Measurements from ENCODE around the gene TCEAL4.
"Not testable (repeated sequence)": the region's sequence is repeated elsewhere in the genome, so short reads cannot be mapped to it uniquely, and the experiment has no call there.

Gene TCEAL4

DNA sequence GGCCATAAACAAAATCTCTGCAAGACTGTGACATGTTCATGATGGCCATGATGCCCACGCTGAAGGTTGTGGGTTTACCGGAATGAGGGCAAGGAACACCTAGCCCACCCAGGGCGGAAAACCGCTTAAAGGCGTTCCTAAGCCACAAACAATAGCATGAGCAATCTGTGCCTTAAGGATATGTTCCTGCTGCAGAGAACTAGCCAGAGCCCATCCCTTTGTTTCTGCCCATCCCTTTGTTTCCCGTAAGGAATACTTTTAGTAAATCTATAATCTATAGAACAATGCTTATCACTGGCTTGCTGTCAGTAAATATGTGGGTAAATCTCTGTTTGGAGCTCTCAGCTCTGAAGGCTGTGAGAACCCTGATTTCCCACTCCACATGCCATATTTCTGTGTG is 9.9 kb downstream of the TCEAL4 start:
- H3K27ac ChIP-seq (ENCODE audit: low read length); H3K4me3 ChIP-seq (ENCODE audit: low read depth in 1 of 2, low read length in 2 of 2); H3K36me3 ChIP-seq (ENCODE audit: control insufficient read depth in 1 of 2, insufficient read depth in 2 of 2, low read length in 2 of 2); H3K9me3 ChIP-seq (ENCODE audit: control insufficient read depth in 1 of 2, low read length in 2 of 2); H3K27me3 ChIP-seq (ENCODE audit: low read depth, low read length); H3K4me1 ChIP-seq (ENCODE audit: control insufficient read depth in 1 of 2, insufficient read depth in 2 of 2, low read length in 2 of 2): not testable (repeated sequence)

DNA sequence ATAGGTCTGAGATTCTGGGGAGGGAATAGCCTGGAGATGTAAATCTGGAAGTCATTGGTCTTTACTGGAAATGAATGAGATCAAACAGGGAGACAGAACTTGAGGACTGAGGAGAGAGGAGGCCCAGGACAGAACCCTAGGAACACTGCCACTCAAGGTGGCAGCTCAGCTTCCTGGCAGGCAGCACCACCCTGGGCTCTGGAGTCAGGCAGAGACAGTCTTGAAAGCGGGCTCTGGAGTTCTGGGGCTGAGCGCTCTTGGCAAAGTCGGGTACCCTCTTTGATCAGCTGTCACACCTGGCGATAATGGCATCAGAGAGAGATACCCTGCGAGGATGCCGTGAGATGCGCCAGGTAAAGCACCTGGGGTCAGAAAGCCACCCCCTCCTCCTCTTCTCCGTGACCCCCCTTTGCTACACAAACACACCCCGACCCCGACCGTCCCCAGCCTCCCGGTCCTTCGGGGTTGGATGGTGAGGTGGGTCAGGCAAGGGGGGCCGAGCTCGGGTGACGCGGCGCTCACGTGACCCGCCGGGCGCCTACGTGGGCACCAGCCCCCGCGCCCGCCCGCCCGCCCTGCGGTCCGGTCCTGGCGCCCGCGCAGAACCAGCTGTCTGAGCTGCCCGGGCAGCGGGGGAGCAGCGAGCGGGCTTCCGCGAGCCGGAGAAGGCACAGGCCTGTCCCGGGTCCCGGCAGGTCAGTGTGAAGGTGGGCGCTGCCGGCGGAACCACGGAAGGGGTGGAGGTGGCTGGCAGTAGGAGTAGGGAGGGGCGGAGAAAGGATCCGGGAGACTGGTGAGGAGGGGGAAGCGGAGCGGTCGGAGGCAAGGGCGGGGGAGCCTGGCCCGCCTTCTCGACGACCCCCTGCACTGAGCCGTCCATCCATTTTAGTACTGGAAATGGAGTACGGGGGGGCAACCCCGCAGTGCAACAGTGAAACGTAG is 22.3 kb downstream of the TCEAL4 start, which contains the start of gene TCEAL3:
Gene TCEAL3, plus strand, starts transcription at position 600 of the 942 bp plus-strand sequence. CDS start 1,102 bp downstream, outside the sequence.
- Histone ChIP-seq H3K4me1 (ENCODE audit: control insufficient read depth in 1 of 2, insufficient read depth in 2 of 2, low read length in 2 of 2) (peaks cover 0 to 5% of the 10 kb centered on the region in 2 donors), H3K27me3 (ENCODE audit: low read depth, low read length) (no peaks in the 10 kb centered on the region), H3K4me3 (ENCODE audit: low read depth in 1 of 2, low read length in 2 of 2) (peak within 1 kb of the TSS; percentile 57 to 69), H3K27ac (ENCODE audit: low read length) (peak within 1 kb of the TSS; percentile 45), H3K9me3 (ENCODE audit: control insufficient read depth in 1 of 2, low read length in 2 of 2) (no peaks in the 10 kb centered on the region), H3K36me3 (ENCODE audit: control insufficient read depth in 1 of 2, insufficient read depth in 2 of 2, low read length in 2 of 2) (peaks cover 0 to 6% of the 10 kb centered on the region in 2 donors)

DNA sequence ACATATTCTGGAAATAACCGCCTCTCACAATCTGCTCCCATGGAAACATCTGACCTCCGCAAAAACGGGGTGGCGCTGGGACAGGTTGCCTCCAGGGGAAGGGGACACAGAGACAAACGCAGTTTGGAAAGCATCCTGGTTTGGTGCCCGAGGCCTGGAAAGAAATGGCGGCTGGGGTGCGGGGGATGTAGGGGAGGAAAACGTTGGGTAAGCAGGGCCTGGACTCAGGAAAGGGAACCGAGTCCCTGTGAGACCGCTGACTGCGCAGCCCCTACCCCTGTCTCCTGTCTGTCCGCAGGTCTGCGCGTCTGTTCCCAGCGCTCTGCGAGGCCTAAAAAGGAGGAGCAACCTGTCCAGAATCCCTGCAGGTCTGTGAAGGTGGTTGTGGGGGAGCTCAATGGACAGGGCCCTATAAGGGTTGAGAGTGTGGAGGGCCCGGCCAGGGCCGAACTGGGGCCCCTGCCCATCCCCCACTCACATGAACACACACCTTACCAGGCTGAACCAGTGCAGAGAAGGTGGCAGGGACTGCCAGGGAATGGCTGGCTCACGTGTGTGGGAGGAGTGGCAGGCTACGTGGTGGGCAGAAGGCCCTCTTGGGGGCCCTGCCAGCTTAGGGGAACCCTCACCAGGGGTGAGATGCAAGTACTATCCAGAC is 23.1 kb downstream of the TCEAL4 start:
- peak overlapping the region; percentile 45 for H3K27ac ChIP-seq (ENCODE audit: low read length)
- H3K36me3 ChIP-seq (ENCODE audit: control insufficient read depth in 1 of 2, insufficient read depth in 2 of 2, low read length in 2 of 2): no peaks in the 10 kb centered on the region

DNA sequence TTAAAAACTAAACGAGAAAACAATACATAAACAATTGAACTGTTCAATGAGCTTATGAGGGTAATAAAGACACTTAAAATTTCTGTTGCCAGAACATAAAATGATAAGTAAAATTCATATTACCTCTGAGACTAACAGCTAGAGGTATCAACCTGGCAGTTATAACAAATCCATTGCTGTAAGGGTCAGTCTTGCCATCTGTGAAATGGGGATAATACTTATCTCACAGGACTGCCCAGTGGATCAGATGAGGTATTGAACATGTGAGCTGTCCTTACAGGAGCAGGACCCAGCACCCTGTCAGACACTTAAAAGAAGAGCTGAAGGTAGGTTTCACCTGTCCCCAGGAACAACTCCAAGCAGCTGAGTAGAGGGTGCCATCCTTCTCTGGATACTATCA is 25.0 kb downstream of the TCEAL4 start:
- H3K36me3 ChIP-seq (ENCODE audit: control insufficient read depth in 1 of 2, insufficient read depth in 2 of 2, low read length in 2 of 2): no peaks in the 10 kb centered on the region
- H3K27me3 ChIP-seq (ENCODE audit: low read depth, low read length): no peaks in the 10 kb centered on the region

More for the DNA sequence above, 23.1 kb downstream of the TCEAL4 start:
- H3K27me3 ChIP-seq (ENCODE audit: low read depth, low read length): no peaks in the 10 kb centered on the region
- H3K4me3 ChIP-seq (ENCODE audit: low read depth in 1 of 2, low read length in 2 of 2): peak overlapping the region; percentile 56 to 69
- H3K9me3 ChIP-seq (ENCODE audit: control insufficient read depth in 1 of 2, low read length in 2 of 2): no peaks in the 10 kb centered on the region
- peaks cover 0 to 5% of the 10 kb centered on the region in 2 donors for H3K4me1 ChIP-seq (ENCODE audit: control insufficient read depth in 1 of 2, insufficient read depth in 2 of 2, low read length in 2 of 2)

DNA sequence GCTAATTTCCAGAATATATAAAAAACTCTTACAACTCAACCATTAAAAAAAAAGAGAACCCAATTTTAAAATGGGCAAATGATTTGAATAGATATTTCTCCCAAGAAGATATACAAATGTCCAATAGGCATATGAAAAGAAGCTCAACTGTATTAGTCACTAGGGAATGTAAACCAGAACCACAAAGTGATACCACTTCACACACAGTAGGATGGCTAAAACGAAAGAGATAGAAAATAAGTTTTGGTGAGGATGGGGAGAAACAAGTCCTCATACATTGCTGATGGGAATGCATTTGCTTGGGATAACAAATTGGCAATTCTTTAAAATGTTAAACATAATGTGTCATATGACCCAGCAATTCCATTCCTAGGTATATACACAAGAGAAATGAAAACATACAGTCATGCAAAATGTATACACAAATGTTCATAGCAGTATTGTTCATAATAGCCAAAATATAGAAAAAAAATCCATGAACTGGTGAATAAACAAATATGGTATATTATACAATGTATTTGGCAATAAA is 28.1 kb downstream of the TCEAL4 start:
- Histone ChIP-seq H3K36me3 (ENCODE audit: control insufficient read depth in 1 of 2, insufficient read depth in 2 of 2, low read length in 2 of 2) (no peaks in the 10 kb centered on the region), H3K4me1 (ENCODE audit: control insufficient read depth in 1 of 2, insufficient read depth in 2 of 2, low read length in 2 of 2) (peaks cover 0 to 5% of the 10 kb centered on the region in 2 donors), H3K27me3 (ENCODE audit: low read depth, low read length) (no peaks in the 10 kb centered on the region), H3K27ac (ENCODE audit: low read length) (no peak overlapping the region), H3K9me3 (ENCODE audit: control insufficient read depth in 1 of 2, low read length in 2 of 2) (no peaks in the 10 kb centered on the region), H3K4me3 (ENCODE audit: low read depth in 1 of 2, low read length in 2 of 2) (no peak overlapping the region)

More for the DNA sequence above, 25.0 kb downstream of the TCEAL4 start:
- Histone ChIP-seq H3K9me3 (ENCODE audit: control insufficient read depth in 1 of 2, low read length in 2 of 2) (no peaks in the 10 kb centered on the region), H3K4me3 (ENCODE audit: low read depth in 1 of 2, low read length in 2 of 2) (no peak overlapping the region), H3K27ac (ENCODE audit: low read length) (no peak overlapping the region), H3K4me1 (ENCODE audit: control insufficient read depth in 1 of 2, insufficient read depth in 2 of 2, low read length in 2 of 2) (peaks cover 0 to 5% of the 10 kb centered on the region in 2 donors)

DNA sequence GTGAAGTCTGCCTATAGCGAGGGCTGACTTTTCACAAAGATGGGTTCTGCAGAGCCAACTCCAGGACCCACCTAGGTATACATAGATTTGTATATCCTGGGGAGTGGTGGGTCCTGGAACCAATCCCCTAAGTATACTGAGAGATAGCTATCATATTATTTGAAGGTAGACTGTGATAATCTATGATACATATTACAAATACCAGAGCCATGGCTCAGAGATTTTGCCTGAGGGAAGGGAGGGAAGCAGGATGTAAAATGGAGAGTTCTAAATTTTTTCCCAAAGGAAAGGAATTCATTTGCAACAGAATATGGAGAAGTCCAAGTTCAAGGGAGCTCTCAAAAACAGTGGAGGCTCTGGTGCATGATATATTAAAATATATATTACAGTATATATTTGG is 29.7 kb downstream of the TCEAL4 start:
- Histone ChIP-seq H3K27ac (ENCODE audit: low read length) (no peak overlapping the region), H3K27me3 (ENCODE audit: low read depth, low read length) (no peaks in the 10 kb centered on the region), H3K4me1 (ENCODE audit: control insufficient read depth in 1 of 2, insufficient read depth in 2 of 2, low read length in 2 of 2) (no peaks in the 10 kb centered on the region), H3K4me3 (ENCODE audit: low read depth in 1 of 2, low read length in 2 of 2) (no peak overlapping the region), H3K36me3 (ENCODE audit: control insufficient read depth in 1 of 2, insufficient read depth in 2 of 2, low read length in 2 of 2) (no peaks in the 10 kb centered on the region), H3K9me3 (ENCODE audit: control insufficient read depth in 1 of 2, low read length in 2 of 2) (no peaks in the 10 kb centered on the region)

DNA sequence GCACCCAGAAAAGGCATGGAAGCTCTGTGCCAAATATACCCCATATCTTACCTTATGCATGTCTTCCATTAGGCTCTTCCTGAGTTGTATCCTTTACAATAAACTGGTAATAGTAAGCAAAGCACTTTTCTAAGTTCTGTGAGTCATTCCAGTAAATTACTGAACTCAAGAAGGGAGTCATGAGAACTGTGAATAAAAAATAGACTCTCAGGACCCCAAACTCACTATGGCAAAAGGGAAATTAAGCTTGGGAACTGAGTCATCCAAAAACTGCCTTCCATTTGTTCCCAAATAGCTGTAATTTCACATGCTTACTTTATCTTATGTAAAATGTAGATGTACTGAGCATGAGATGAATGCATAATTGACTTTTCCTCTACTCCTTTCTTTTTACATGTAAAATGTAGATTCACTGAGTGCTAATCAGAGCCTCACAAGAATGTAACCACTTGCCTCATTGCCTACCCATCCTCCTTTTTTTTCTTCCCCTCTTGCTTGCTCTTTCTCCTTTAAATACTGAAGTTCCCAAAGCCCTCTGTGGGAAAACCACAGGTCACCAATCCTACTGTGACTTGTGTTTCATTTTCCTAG is 30.6 kb downstream of the TCEAL4 start:
- Histone ChIP-seq H3K4me3 (ENCODE audit: low read depth in 1 of 2, low read length in 2 of 2) (no peak overlapping the region), H3K36me3 (ENCODE audit: control insufficient read depth in 1 of 2, insufficient read depth in 2 of 2, low read length in 2 of 2) (no peaks in the 10 kb centered on the region), H3K9me3 (ENCODE audit: control insufficient read depth in 1 of 2, low read length in 2 of 2) (no peaks in the 10 kb centered on the region), H3K4me1 (ENCODE audit: control insufficient read depth in 1 of 2, insufficient read depth in 2 of 2, low read length in 2 of 2) (no peaks in the 10 kb centered on the region), H3K27me3 (ENCODE audit: low read depth, low read length) (no peaks in the 10 kb centered on the region), H3K27ac (ENCODE audit: low read length) (no peak overlapping the region)

DNA sequence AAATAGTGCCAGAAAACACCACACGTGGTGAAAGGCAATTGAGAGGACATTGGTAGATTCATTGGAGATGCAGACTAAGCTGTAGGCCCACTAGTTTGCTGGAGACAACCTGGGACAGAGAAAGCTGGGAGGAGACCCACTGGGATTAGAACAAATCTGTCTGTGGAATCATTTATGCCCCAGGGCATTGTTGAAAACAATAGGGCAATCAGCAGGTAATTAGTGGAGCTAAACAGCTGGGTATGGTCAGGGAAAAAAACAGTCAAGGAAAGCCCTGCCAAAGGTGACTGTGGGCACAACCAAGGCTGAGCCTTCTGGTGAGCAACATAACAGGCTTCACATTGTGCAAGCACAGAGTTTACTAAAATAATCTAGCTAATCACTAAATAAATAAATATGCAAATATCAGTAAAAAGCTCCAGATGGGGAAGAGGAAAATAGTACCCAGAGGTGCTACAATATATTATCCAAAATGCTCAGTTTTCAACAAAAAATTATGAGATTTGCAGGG is 31.4 kb downstream of the TCEAL4 start:
- Histone ChIP-seq H3K36me3 (ENCODE audit: control insufficient read depth in 1 of 2, insufficient read depth in 2 of 2, low read length in 2 of 2) (no peaks in the 10 kb centered on the region), H3K4me1 (ENCODE audit: control insufficient read depth in 1 of 2, insufficient read depth in 2 of 2, low read length in 2 of 2) (no peaks in the 10 kb centered on the region), H3K4me3 (ENCODE audit: low read depth in 1 of 2, low read length in 2 of 2) (no peak overlapping the region), H3K27me3 (ENCODE audit: low read depth, low read length) (no peaks in the 10 kb centered on the region), H3K9me3 (ENCODE audit: control insufficient read depth in 1 of 2, low read length in 2 of 2) (no peaks in the 10 kb centered on the region), H3K27ac (ENCODE audit: low read length) (no peak overlapping the region)

DNA sequence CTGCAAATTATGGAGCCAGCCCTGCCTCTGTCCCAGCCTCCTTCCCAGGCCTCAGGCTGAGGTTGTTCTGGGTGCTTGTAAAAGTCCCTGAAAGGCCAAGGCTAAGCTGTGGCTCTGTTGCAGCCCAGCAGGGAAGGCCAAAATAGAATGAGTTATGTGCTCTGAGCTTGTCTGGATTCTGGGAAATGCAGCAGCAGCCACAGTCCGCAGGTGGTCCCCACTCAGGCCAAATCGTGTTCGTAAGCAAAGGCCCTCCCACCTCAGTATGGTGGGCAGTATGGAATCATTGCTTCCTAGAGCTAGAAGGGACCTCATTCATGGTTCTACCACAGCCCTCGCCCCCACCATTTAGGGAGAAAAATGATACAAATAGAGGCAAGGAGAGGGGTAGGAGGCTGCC is 38.8 kb downstream of the TCEAL4 start:
- Histone ChIP-seq H3K36me3 (ENCODE audit: control insufficient read depth in 1 of 2, insufficient read depth in 2 of 2, low read length in 2 of 2) (no peaks in the 10 kb centered on the region), H3K9me3 (ENCODE audit: control insufficient read depth in 1 of 2, low read length in 2 of 2) (no peaks in the 10 kb centered on the region), H3K4me1 (ENCODE audit: control insufficient read depth in 1 of 2, insufficient read depth in 2 of 2, low read length in 2 of 2) (peaks cover 4 to 5% of the 10 kb centered on the region in 2 donors), H3K27ac (ENCODE audit: low read length) (peak overlapping the region; percentile 39), H3K27me3 (ENCODE audit: low read depth, low read length) (no peaks in the 10 kb centered on the region), H3K4me3 (ENCODE audit: low read depth in 1 of 2, low read length in 2 of 2) (no peak overlapping the region)

DNA sequence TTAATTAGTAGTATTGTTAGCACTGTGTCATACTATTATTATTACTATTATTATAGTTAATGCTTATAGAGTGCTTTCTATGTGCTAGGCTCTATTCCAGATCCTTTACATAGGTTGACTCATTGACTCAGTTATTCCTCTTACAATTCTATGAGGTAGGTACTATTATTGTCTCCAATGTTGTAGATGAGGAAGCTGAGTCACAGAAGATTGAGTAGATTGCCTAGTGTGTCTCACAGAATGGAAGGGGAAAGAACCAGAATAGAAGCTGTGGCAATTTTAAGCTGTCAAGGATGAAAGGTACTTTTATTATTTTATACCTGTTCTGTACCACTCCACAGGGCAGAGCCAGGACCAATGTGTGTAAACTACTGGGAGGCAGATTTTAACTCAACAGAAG is 41.5 kb downstream of the TCEAL4 start:
- Histone ChIP-seq H3K4me1 (ENCODE audit: control insufficient read depth in 1 of 2, insufficient read depth in 2 of 2, low read length in 2 of 2) (peaks cover 4 to 5% of the 10 kb centered on the region in 2 donors), H3K36me3 (ENCODE audit: control insufficient read depth in 1 of 2, insufficient read depth in 2 of 2, low read length in 2 of 2) (no peaks in the 10 kb centered on the region), H3K27me3 (ENCODE audit: low read depth, low read length) (no peaks in the 10 kb centered on the region), H3K4me3 (ENCODE audit: low read depth in 1 of 2, low read length in 2 of 2) (no peak overlapping the region), H3K9me3 (ENCODE audit: control insufficient read depth in 1 of 2, low read length in 2 of 2) (no peaks in the 10 kb centered on the region), H3K27ac (ENCODE audit: low read length) (no peak overlapping the region)

All from muscle layer of duodenum (tissue), 2 donors.